Measurements from ENCODE around the gene FUT3. TPM values are rescaled to one million over a fixed set of nuclear protein-coding genes. Genes with fewer than 3 reads are reported as not detected.

FUT3 gene
- total and polyA plus RNA-seq, 2 of the 4 experiments (the other 2 are of a cell fraction) = not detected

DNA sequence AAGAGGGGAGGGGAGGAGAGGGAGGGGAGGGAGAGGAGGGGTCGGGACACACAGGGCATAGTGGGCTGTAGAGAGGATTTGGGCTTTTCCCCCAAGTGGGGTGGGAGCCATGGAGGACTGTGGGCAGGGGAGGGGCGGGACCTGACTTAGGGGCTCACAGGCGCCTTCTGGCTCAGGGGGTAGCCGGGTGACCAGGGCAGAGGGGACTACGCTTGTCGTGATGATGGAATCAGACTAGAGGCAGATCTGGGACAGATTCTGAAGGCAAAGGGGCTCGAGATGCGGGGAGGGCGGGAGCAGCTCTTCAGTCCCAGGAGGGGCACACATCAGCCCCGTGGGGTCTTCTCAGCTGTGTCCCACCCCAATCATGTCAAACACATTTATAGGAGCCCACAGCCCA is 38.9 kb upstream of the FUT3 start:
- intact Hi-C loops (cut with micrococcal nuclease) (loop anchor here (5.0 kb wide), 1 partner anchor 63 kb away; no protein-coding TSS in a partner anchor), dilution Hi-C loops (cut with HindIII; ENCODE audit: low sequenced_read_pairs, unreplicated experiment) (no loop called here), in situ Hi-C loops (cut with MboI; ENCODE audit: low sequenced_read_pairs) (loop anchor here (5.0 kb wide), 1 partner anchor 88 kb away; no protein-coding TSS in a partner anchor)
- Histone ChIP-seq H3K23ac (ENCODE audit: low read depth, low read length) (peak overlapping the region; percentile 60; the same call in 1 of the 2 replicates), H3K4me2 (ENCODE audit: low read depth, low read length) (no peak overlapping the region), H3K79me1 (ENCODE audit: low read depth in 1 of 2, low read length in 2 of 2) (no peaks in the 10 kb centered on the region), H2BK20ac (ENCODE audit: low read depth, low read length) (peak overlapping the region; percentile 95; the same call in 1 of the 2 replicates), H2BK5ac (ENCODE audit: low read depth, low read length, poor library complexity, severe bottlenecking) (peak overlapping the region; percentile 47), H3K36me3 (ENCODE audit: control insufficient read depth, insufficient read depth, low read length) (peaks cover 8% of the 10 kb centered on the region; the same call in 1 of the 2 replicates), H4K8ac (ENCODE audit: low read depth in 2 of 2, low read length in 2 of 2) (peak overlapping the region; percentile 28 to 93; a peak in 2 of 4 replicates), H3K56ac (ENCODE audit: extremely low read depth, insufficient read depth, low read length) (no peak overlapping the region), H3K27ac (ENCODE audit: insufficient read depth, low read length) (peak overlapping the region; percentile 67), H4K91ac (ENCODE audit: insufficient read depth, low read depth, low read length) (peak overlapping the region; percentile 90), H2BK15ac (ENCODE audit: low read depth, low read length) (peak overlapping the region; percentile 83; the same call in 2 of the 3 replicates), H3K27me3 (ENCODE audit: control insufficient read depth, insufficient read depth, low read length) (no peaks in the 10 kb centered on the region), H2BK120ac (ENCODE audit: low read depth, low read length) (peak overlapping the region; percentile 97), H3K9ac (ENCODE audit: low read depth, low read length) (peak overlapping the region; percentile 29; the same call in 1 of the 2 replicates), H3K9me1 (ENCODE audit: insufficient read depth, low read length) (0 out of 2 replicates have a peak, but pooled peaks cover 3% of the 10 kb centered on the region), H2AK5ac (ENCODE audit: low read depth, low read length) (peak overlapping the region; percentile 82), H2AK9ac (replicated peaks; ENCODE audit: low read depth, low read length, poor library complexity) (peak overlapping the region; percentile 47), H3K4ac (ENCODE audit: low read depth, low read length) (peak overlapping the region; percentile 93), H4K5ac (ENCODE audit: low read depth, low read length) (peak overlapping the region; percentile 49), H3K4me1 (ENCODE audit: control insufficient read depth, insufficient read depth, low read length) (peaks cover 19% of the 10 kb centered on the region), H3K4me3 (ENCODE audit: insufficient read depth, low read depth, low read length) (no peak overlapping the region), H3K18ac (ENCODE audit: low read depth, low read length) (peak overlapping the region; percentile 30), H2AFZ (replicated peaks; ENCODE audit: low read length, poor library complexity) (peak overlapping the region; percentile 9), H4K20me1 (ENCODE audit: insufficient read depth, low read length) (no peaks in the 10 kb centered on the region; the same call in 1 of the 2 replicates), H3K14ac (replicated peaks; ENCODE audit: low read depth, low read length) (peak overlapping the region; percentile 83), H3K9me3 (ENCODE audit: control insufficient read depth, insufficient read depth, low read length) (no peaks in the 10 kb centered on the region)
- no TSS peak for BruUV-seq (replicated peaks)
- TF ChIP-seq MXI1 (IDR thresholded peaks at IDR 0.05; ENCODE audit: borderline replicate concordance, low read depth, low read length) (no peak), NFE2L2 (IDR thresholded peaks at IDR 0.05; ENCODE audit: low read depth, low read length) (no peak)
- TF ChIP-seq, protein P1, sequence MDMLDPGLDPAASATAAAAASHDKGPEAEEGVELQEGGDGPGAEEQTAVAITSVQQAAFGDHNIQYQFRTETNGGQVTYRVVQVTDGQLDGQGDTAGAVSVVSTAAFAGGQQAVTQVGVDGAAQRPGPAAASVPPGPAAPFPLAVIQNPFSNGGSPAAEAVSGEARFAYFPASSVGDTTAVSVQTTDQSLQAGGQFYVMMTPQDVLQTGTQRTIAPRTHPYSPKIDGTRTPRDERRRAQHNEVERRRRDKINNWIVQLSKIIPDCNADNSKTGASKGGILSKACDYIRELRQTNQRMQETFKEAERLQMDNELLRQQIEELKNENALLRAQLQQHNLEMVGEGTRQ (IDR thresholded peaks at IDR 0.05; ENCODE audit: low read depth, low read length) = no peak
- DNase-seq (no peak), ATAC-seq (ENCODE audit: low read depth) (no peak)
- ChIA-PET CTCF (interaction anchor here (0.7 to 4.6 kb wide), 3 partner anchors 62 to 86 kb away, joined by 3 to 37 read pairs (median 4); partner anchors contain the start of gene NRTN), POLR2A (ENCODE audit: unreplicated experiment) (interaction anchor here (1.0 to 1.4 kb wide), 2 partner anchors 14 to 86 kb away, joined by 4 to 5 read pairs; partner anchors contain the start of gene NDUFA11)
- WGBS, 2 experiments (ENCODE audit: extremely low coverage in 2 of 2, insufficient read length in 1 of 2) = 17% methylated on average over 1 of the region's 10 CpGs; no CpG with 5 or more reads in 1 of the 2 experiments
